GM12865 (cell line): ENCODE measurements around the gene USF2.

ENCODE experiments used
- DNase-seq: peaks from one replicate; pipeline ENCODE4 v3.0.0; 2010; ENCODE audit warnings: low read depth
- H3K4me3 ChIP-seq: 2 replicates; pipeline ENCODE4 v1.5.1; 2011; ENCODE audit warnings: mild to moderate bottlenecking, low read depth, low read length, control low read depth
- TF ChIP-seq, protein P1 (sequence below): IDR thresholded peaks from 2 replicates; pipeline ENCODE4 v1.5.1; 2011; ENCODE audit warnings: low read length, control low read depth, low read depth, inconsistent platforms; ENCODE audit not compliant: insufficient read depth; ENCODE audit errors: missing control alignments

USF2 gene

DNA sequence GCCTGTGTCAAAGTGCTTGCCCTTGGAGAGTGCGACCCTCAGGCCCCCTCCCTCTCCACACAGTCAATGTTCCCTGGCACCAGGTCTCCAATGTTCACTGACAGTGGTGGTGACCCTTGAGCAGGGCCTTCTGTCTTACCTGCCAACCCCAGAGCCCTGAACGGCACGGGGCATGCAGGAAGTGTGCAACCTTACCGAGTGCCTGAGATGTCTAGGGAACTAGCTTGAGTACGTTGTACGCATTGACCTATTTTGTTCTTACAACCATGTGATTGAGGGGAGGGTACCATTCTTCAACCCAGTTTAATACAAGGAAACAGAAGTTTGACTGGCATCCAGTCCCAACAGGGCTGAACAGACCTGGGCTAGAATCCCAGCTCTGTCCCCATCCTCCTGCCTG, 36.4 kb downstream of the USF2 start:
- DNase-seq = no peak
- H3K4me3 ChIP-seq = no peak overlapping the region
- TF ChIP-seq, protein P1, sequence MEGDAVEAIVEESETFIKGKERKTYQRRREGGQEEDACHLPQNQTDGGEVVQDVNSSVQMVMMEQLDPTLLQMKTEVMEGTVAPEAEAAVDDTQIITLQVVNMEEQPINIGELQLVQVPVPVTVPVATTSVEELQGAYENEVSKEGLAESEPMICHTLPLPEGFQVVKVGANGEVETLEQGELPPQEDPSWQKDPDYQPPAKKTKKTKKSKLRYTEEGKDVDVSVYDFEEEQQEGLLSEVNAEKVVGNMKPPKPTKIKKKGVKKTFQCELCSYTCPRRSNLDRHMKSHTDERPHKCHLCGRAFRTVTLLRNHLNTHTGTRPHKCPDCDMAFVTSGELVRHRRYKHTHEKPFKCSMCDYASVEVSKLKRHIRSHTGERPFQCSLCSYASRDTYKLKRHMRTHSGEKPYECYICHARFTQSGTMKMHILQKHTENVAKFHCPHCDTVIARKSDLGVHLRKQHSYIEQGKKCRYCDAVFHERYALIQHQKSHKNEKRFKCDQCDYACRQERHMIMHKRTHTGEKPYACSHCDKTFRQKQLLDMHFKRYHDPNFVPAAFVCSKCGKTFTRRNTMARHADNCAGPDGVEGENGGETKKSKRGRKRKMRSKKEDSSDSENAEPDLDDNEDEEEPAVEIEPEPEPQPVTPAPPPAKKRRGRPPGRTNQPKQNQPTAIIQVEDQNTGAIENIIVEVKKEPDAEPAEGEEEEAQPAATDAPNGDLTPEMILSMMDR = no peak

DNA sequence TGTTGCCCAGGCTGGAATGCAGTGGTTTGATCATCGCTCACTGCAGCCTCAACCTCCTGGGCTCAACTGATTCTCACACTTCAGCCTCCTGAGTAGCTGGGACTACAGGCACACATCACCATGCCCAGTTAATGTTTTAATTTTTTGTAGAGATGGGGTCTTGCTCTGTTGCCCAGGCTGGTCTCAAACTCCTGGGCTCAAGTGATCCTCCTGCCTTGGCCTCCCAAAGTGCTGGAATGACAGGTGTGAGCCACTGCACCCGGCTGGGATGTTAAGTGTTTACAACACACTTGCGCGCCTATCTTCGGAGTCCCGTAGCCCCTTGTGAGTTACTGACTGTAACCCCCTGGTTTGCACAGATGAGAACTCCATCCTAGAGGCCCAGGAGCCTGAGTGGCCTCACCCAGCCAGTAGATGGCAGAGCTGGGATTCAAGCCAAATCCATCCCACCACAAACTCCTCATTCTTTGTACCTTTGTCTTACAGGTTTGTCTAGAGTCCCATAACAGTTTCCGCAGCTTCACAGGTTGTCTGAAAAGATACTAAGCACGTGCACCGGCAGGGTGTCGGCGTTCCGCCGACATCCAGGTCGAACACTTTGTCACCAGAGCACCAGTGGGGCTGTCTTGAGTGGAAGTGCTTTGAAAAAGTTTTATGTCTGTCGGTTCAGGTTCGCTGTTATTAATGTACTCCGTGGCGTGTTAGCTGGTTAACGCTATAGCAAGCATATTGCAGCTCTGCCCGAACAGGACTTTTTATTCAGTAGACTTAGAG, 37.9 kb downstream of the USF2 start:
- H3K4me3 ChIP-seq = no peak overlapping the region
- DNase-seq = peak; percentile 50
- TF ChIP-seq, protein P1 = peak; percentile 54

DNA sequence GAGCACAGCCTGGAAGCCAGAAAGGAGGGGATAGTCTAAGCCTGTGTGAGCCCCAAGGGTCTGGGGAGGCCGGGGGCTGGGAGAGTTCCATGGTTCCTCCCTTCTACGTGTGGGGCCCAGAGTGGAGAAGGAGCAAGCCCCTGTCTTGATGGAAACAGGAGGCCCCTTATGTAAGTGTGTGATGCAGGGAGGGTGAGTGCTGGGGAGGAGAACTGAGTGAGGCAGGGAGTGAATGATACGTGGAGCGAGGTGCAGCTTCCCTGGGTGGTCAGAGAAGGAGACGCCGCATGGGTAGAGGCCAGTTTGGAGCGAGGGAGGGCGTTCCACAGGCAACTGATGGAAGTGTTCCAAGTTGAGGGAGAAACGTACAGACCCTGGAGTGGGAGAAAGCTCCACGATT, 39.2 kb downstream of the USF2 start:
- no peak for DNase-seq
- H3K4me3 ChIP-seq = no peak overlapping the region
- TF ChIP-seq, protein P1 = no peak

DNA sequence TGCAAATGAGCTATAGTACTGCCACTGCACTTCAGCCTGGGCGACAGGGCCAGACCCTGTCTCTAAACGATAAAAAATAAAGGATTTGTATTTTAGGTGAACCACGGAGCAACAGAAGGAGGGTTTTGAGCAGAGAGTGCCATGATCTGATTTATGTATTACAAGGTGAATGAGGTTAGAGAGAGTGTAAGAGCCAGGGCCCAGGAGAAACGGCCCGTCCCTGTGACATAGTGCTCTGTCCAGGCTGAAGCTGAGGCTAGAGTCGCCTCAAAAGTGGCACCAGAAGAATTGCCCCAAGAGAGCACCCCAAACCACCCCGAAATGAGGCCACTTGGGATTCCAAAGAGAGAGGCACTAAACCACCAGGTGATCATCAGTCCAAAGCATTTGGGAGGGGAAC, 40.1 kb downstream of the USF2 start:
- H3K4me3 ChIP-seq = no peak overlapping the region
- TF ChIP-seq, protein P1 = no peak
- no peak for DNase-seq

DNA sequence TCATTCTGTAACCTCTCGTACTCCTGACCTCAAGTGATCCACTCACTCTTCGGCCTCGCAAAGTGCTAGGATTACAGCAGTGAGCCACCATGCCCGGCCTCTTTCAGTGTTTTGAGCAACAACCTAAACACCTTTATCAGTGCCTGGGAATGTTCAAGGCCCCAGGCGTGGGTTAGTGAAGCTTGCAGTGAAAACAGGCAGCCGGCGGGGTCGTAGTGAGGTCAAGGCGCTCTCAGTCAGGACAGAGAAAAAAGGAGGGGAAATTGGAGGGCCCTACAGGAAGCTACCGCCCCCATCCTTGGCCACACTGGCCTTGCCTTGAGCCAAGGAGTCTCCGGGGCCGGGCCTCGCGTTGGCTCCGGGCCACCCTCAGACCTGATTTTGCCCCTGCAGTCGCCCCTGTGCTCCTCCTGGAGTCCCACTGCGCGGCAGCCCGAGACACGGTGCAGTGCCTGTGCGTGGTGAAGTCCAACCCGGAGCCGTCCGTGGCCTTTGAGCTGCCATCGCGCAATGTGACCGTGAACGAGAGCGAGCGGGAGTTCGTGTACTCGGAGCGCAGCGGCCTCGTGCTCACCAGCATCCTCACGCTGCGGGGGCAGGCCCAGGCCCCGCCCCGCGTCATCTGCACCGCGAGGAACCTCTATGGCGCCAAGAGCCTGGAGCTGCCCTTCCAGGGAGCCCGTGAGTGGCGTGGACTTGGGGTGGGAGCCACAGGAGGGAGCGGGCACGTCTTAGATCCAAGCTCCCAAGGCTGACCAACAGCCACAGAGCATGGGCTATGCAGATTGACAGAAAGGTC, 40.9 kb downstream of the USF2 start:
- no peak for DNase-seq
- H3K4me3 ChIP-seq = no peak overlapping the region
- TF ChIP-seq, protein P1 = no peak

DNA sequence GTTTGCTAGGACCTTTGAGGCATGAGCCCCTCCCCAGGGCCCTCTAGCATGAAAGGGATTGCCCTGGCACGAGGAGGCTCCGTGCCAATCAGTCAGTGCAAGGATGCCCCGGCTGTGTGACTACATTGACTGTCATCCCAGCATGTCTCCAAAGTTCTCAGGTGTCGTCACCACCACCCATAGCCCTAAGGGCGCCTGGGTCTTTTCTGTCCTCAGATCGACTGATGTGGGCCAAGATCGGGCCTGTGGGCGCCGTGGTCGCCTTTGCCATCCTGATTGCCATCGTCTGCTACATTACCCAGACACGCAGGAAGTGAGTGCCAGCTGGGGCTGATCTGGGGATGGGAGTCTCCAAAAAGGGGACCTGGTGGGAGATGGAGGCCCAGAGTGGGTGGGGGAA, 41.6 kb downstream of the USF2 start:
- H3K4me3 ChIP-seq = no peak overlapping the region
- no peak for DNase-seq
- TF ChIP-seq, protein P1 = no peak
